CD4-positive, alpha-beta T cell treated with Interleukin-10 for 1 hour (primary cell): ENCODE data around the gene DLX4.

Source experiments
- DNase-seq: peaks from one replicate; pipeline ENCODE4 v3.0.0-alpha.2; 2020

The DLX4 gene

DNA sequence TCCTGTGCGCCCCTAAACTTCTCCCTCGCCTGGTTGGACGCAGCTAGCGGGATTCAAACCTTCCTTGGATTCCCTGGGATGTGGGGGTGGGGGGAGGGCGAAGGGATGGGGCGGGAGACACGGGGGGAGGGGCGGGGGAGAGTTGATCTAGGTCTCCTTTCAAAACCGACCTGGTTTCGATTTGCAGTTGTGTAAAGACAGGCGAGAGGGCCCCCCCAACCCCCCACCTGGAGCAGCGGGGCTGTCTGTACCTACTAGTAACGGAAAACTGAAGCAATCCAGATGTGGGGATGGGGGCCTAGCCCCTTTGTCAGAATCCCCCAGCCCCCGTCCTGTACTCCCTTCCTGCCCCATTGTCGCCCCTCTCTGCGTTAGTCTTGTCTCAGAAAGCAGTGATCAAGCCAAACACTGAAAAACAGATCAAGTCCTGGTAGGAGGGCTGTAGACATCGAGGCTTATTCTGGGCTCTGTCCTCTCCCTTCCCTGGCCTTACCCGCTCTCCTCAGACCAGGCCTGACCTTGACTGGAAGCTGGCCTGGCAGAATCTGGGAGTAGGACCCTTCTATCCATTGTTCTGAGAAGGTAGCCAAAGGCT is 902 bp downstream of the DLX4 start:
- no peak for DNase-seq

DNA sequence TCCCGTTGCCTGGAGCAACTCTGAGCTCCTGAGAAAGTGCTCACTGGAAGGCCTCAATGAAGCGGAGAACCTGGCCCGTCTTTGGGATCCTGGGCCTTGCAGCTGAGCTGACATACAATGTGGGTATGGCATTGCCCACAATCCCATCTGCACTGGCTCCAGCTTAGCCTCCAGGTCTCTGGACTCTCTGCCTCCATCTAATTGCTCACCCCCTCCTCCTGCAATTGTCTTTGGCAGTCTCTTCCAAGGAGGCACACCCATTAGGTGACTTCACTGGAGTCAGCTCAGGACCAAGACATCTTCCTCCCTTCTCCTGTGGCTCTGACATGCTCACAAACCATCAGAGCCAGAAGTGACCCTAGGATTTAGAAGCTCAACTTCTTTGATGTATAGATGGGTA is 1.5 kb downstream of the DLX4 start:
- no peak for DNase-seq

DNA sequence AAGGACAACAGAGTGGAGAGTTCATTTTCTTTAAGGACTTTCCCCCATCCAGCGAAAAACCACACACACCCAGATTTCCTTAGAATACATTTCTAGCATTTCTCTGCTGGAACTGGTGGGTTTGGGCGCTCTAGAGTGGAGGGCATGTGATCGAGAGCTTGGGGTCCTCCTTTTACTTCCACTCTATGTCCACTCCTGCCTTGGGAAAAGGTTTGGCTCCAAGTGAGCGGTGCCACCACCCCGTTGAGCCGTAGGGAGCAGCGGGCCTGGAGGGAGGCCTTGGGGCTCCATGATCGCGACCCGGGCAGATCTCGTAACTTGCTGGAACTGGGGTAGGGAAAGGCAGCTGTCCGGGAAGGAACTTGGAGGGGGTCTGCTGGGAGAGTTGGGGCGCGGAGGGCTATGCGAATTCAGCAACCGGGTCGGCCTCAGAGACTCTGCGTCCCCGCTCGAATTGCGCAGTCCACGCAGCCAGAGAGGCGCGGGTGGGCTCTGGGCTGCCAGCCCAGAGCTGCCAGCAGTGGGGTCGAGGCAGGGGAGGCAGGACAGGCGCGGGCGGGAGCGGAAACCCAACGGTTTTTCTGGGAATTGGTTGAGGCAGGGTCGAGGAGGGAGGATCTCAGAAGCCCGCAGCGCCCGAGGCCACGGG is 2.3 kb downstream of the DLX4 start:
- no peak for DNase-seq

DNA sequence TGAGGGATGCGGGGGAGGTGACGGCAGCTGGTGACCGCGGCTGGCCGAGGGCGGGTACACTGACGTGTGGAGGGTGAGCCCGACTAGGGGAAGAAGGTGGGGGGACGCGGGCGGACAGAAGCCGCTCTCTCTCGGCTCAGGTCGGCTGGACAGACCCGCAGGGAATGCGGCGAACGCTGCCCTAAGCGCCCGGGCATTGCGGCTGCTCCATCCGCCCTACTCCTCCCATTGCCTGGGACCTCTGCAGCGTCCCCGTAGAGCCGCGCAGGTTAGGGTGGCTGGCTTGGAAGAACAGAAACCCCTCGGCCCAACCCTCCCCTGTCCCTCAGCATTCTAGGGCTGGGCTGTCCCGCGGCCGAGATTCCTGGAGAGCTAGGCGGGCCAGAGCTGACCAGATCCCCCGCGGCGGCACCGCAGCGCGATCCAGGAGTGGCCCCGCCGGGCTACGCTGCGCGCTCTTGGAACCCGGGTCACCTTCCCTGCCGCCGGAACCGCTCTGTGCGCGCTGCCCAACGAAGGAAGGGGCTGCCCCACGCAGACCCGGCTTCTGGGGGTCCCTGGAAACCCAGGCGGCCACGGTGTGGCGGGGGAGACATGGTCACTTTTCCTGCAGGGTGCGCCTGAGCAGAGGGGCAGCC is 3.0 kb downstream of the DLX4 start:
- DNase-seq = no peak

DNA sequence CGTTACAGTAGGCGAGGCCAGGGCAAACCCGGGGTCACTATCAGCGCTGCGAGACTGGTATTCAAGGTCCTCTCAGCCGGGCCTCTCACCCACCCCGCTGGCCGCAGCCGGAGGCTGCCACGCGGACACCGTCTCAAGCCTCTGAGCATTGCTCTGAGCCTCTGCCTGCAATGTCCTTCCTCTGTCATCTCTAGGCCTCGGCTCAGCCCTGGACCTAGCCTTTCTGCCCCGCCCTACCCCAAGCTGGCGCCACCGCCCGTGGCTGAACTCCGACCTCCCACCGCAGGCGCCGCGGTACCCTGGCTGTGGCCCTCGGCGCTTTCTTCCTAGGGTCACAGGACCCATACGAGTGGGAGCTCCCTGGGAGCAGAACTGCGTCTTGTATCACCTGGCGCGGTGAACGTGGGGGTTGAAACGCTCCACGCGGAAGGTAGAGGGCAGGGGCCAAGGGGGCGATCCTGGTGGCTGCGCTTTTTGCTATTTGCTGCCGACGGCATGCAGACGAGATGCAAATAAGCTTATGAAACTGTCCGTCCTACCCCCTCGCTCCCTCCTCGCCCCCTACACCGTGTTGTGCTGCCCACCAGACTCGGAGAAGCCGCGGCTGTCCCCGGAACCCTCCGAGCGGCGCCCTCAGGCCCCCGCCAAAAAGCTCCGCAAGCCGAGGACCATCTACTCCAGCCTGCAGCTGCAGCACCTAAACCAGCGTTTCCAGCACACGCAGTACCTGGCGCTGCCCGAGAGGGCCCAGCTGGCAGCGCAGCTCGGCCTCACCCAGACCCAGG is 3.7 kb downstream of the DLX4 start:
- DNase-seq = no peak

DNA sequence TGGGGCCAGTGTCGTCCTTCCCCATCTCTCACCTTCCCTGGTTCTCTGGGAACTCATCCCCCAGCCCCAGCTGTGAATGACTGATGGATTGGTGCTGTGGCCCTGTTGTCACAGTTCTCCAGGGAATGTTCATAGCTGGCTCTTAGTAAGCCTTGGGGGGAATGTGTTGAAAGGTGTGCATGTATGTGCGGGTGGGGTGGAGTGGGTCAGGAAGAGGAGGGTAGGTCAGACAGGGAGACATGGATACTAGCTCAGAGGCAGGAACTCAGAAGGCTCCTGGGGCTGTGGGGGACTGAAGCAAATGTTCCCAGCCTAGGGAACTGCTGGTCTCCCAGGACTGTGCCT is 4.3 kb downstream of the DLX4 start:
- DNase-seq = no peak

DNA sequence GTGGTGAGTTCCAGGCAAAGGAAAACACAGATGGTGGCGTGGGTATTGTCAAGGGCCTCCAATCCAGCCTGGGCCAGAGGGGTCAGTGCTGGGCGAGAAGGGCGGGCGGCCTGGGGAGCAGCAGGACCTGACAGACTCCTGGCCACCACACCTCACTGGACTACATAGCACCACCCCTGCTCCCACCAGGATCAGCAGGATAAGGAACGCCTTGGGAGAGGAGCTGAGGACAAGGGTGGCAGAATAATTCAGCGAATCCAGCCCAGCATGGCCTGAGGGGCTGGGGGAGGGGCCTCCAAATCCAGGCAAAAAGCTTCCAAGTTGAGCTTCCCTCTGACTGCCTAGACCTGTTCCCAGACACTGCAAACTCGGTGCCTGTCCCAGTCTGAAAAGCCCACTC is 6.5 kb downstream of the DLX4 start:
- DNase-seq = no peak

DNA sequence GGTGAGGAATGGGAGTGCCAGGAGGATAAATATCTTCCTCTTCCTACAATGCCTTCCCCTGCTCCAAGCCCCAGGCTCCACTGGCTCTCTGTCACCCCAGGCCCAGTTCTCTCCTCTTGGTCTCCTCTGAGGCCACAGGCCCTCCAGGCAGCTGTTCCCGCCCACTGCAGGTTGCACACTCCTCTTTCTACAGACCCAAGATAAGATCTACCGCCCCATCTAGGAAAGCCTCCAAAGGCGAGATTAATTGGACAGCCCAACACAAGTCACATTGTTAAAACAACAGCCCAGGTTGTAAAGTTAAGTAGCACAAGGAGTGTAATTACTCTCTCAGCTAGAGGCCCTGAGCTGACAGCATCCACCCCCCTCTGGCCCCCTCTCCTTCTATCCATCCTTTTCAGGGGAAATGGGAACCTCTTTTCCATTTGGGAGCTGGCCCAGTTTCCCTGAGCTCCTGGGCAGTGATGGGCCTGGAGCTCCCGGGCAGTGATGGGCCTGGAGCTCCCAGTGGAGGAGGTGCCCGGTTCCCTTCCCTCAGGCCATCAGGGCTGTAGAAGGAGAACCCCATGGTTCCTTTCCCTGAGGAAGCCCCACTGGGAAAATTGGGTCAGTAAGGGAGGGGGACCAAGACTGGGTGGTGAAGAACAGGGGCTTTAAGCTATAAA is 7.3 kb downstream of the DLX4 start:
- DNase-seq = no peak

DNA sequence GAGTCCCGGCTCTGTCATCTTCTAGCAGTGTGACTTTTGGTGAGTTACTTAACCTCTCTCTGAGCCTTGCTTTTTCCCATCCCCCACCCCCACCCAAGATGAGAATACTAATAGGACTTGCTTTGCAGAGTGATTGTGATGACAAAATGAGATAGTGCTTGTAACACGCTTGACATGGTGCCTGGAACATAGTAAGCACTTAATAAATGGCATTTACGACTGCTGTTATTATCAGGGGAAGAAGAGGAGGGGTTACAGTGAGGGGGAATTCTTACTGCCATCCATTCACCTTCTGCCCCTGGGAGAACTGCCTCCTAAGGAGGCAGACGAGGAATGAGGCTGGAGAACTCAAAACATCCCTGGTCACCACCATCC is 7.8 kb downstream of the DLX4 start:
- no peak for DNase-seq

DNA sequence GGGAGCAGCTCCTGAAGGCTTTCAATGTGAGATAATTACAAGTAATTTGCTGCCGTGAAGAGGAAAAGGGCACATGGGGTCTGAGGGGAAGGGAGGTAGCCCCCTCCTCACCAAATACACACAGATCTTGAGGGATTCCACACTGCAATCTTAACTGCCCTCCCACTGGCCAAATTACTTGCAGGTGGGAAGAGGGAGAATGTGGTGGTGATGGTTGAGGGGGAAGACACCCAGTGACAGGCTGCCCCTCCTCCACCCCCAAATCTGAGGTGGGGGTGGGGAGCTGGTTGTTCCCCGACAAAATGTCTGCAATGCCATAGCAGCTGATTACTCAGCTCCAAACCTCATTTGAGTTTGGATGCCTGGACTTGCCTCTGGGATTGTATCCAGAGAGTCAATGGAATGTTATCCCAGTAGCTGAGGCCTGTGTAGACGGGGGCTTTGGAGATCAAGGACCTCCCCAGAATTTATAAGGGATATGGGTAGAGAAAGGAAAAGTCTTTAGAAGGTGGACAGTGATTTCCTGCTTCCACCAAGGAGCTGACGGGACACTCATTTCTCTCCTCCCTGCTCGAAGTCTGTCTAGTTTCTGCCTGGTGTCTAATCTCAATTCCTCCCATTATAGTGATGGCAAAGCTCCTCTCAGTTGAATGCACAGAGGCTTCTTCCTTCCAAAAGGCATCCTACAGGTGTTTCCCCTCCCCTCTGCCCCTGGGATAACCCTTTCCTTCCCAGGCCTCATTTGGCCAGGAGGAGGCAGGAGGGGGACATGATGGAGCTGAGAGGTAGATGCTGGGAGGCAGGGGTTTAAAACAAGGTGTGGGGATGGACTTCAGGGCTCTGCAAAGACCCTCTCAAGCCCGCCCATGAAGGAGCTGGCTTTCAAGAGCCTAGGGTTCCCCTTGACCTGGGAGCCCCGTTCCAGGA is 8.7 kb downstream of the DLX4 start:
- DNase-seq = no peak

DNA sequence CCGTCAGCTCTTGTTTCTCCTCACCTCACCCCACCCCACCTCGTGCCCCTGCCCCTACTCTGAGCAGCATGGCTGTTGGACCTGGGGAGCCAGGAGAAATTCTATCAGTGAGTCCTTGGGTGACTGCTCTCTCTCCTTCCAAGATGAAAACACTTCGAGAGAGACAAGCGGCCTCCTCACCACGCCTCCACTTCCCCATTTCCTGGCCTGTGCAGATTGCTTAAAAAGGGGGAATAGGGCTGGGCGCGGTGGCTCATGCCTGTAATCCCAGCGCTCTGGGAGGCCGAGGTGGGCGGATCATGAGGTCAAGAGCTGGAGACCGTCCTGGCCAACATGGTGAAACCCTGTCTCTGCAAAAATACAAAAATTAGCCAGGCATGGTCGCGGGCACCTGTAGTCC is 9.5 kb downstream of the DLX4 start:
- DNase-seq = no peak

DNA sequence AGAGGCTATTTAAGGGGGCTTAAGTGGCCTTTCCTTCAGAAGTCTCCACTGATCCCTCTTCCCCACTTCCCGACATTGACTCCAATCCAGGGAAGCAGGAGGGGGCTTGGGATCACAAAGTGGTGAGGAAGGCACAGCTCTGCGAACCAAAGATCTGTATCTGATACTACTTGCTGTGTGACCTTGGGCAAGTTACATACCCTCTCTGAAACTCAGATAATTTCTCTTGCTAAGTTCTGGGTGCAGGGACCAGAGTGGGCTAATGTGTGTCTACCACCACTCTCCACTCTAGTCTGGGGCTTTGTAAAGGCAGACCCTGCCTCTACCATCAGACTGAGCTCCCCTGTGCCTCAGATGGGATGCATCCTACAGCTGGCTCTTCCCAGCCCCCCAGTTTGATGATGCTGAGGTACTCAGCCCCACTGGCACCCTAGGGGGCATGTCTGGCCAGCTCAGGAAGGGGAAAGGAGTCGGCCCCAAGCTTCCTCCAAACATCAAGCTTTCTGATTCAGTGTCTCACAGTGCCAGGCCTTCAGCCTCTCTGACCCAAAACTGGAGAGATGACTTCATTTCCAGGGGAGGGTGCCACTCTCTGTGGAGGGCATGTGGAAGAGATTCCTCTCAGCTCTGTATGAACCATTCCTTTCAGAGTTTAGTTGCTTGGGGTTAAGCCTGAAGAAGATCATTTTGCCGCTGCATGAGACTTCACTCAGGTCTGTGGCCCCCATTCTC is 10.9 kb downstream of the DLX4 start:
- DNase-seq = no peak

DNA sequence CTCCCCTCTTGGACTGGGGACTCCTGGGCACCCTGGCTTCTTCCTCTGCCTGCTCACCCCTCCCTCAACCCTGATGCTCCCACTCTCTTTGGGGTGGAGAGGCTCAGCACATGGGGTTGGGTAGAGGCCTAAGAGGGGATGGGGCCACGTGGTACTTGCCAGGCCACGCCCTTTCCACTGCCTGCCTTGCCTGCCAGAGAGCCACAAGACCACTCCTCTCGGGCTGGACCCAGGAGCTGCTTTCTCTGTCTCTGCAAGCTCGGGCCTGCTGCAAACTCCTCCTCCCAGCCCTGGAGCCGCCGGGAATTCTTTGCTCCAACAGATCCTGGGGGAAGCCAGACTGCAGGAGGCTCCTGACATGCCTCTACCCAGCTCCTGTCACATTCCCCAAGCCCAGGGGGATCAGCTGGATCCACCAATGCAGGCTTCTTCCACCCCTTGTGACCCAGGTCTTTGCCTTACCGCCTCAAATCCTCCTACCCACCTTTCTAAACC is 11.8 kb downstream of the DLX4 start:
- DNase-seq = no peak

DNA sequence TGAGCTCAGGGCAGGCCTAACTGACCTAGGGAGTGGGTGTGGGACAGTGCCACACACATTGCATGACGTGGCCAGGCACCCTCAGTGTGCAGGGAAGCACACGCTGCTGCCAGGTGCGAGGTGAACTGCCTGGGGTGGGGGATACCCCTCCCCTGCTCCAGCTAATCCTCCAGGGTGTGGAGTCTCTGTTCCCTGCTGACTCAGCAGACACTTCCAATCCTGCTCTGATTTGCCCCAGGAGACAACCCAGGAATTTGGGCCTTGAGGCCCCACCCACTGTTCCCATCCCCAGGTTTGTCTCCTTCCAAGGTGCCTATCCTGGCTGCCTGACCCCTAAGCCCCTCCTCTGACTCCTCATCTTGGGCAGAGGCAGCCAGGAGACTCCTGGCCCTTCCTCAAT is 15.3 kb downstream of the DLX4 start:
- DNase-seq = no peak

DNA sequence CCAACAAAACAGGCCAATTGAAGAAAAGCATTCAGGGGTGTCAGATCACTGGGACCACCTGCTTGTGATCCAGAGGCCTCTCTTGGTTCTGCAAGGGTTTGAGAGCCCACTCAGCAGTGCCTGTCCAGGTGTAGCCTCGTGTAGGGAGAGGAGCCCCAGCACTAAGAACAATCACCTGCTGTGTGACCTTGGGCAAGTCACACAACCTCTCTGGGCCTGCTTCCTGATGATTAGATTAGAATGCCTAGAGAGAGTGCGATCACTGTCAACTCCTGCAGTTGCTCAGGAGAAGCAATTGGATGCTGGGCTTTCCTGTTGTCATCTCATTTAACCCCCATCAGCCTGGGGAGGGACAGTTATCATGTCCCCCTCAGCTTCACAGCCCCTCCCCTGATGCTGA is 15.8 kb downstream of the DLX4 start:
- DNase-seq = no peak

DNA sequence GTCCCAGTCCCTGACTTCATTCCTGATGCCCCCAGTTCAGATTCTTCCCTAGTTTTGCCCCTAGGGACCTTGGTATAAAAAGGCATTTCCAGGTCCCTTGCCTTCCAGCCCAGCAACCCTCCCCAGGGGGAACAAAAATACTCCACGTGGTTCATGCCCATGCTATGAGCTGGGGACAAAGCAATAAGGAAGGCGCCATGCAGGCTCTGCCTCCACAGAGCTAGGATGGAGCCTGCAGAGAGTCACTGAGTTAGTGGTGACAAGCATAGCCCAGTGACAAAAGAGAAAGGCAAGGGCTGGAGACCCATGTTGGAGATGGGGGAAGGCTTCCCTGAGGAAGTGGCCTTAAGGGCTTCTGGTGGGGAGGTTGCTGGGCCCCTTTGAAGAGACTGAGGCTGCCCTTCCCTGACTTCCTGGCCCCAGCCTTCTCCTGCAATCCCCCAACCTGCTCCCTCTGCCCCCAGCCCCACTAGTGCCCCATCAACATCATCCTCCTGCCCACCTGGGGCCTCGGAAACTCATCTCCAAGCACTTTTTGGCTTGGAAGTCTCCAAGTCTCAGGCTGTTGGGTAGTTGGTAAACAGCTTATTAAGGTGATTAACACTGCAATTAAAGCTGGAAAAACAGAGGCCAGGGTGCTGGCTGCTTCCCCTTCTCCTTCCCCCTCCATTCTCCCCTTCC is 16.5 kb downstream of the DLX4 start:
- no peak for DNase-seq

DNA sequence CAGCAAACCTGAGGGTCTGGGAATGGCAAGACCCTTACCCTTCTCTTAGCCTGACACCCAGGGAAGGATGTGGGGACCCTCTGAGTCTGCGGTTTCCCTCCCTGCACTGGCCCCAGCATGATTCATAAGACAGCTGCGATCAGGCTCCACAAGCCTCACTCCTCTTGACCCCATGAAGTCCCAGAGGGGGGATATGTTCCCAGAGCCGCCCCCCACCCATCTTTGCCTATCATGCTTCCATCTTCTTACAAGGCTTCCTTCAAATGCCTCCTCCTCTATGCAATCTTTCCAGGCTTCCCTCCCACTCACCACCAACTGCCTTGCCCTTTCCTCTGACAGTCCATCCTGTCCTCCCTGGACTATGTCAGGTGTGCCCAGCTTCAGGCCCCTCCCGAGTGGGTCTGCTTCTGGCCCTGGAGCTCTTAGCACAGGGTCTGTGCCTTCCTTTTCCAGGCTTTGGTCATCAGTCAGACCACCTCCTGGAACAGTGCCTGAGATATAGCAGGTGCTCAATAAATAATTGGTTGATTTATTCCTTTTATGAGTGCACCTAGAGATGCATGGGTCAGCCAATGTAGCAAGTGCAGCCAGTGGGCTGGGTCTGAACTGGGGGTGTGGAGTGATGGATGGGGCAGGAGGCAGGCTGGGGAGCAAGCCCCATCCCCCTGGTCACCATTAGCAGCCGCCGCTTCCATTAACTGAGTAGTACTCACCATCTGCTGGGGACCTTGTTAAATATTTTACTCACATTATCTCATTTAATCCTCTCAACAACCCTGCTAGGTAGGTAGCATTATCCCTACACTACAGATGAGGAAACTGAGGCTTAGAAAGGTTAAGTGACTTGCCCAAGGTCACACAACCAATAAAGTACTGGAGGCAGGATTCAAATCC is 17.7 kb downstream of the DLX4 start:
- DNase-seq = no peak

DNA sequence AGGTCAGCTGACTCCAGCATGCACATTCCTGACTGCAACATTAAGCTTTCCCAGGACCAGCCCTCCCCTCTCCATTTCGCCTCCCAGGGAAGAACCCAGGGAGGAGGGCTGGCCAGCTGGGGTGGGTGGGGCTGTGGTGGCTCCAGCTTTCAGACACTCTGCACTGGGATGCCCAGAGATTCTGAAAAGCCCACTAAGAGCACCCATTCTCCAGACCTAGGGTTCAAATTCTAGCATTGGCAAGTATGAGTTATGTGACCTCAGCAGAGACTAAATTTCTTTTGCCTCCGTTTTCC is 18.2 kb downstream of the DLX4 start:
- no peak for DNase-seq

DNA sequence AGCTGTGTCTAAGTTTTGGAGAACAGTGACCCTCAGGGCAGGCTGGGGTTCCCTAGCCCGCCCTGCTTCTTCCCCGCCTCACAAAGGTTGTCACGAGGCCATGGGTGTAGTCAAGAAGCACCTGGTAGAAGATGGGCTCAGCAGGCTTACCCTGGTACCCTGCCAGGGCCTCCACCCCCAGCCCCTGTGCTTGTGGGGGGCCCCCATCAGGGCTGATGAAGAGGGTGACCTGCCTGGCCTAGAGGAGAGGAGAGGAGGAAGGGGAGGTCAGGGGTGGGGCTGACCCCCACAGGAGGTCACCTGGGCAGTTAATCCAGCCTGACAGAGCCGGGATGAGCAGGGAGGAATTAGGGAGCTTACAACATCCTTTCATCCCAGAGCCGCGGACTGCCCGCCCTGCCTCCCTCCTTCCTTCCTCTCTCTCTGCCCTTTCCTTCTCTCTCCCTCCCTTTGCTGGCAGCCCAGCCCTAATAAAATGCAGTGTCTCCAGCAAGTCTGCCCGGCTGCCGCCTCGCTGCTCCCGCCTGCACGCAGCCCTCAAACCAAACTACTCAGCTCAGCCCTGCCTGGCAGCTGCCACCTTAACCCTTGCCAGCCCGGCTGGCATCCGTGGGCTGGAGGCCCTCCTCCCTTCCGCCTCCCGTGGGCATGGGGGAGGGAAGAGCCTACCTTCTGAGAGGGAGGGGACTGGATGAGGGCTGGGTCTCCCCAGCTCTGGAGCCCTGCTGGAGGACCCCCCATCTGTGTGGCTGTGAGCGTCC is 18.9 kb downstream of the DLX4 start:
- DNase-seq = no peak
